ENCODE data around the gene ARID3B. TPM values are rescaled to one million over a fixed set of nuclear protein-coding genes. Genes with fewer than 3 reads are reported as not detected.

The ARID3B gene
- total RNA-seq, 1 donor from 2014 or later, result 2.1 TPM

DNA sequence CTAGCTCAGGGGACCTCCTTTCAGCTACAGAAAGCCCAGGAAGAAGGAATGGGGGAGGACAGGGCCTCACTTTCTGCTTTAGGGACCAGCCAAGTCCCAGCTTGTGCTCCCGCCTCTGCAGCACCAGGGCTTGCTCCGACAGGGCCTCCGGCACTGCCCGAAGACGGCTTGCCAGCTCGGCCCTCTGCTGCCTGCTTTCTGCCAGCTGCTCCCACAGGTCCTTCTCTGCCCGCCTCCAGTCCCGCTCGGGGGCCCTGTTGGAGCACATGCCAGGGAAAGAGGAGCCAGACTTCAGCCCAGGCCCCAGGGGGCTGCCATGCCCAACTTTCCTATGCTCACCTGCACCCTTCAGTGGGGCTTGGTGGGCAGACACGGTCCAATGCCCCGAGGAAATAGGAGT is 70.3 kb downstream of the ARID3B start:
- H3K36me3 ChIP-seq (ENCODE audit: control insufficient read depth in 3 of 3, insufficient read depth in 3 of 3, low read length in 3 of 3), result peaks cover 0 to 2% (median 0%) of the 10 kb centered on the region in 3 donors
- no peak overlapping the region for H3K9ac ChIP-seq (ENCODE audit: low read depth in 1 of 3, low read length in 3 of 3)
- no peaks in the 10 kb centered on the region for H3K27me3 ChIP-seq (ENCODE audit: control insufficient read depth in 3 of 3, insufficient read depth in 3 of 3, low read length in 3 of 3)
- peaks cover 4 to 9% (median 5%) of the 10 kb centered on the region in 3 donors for H3K4me1 ChIP-seq (ENCODE audit: control insufficient read depth in 3 of 3, insufficient read depth in 3 of 3, low read length in 3 of 3)
- H3K27ac ChIP-seq (ENCODE audit: low read depth, low read length), result no peak overlapping the region
- H3K9me3 ChIP-seq (ENCODE audit: control insufficient read depth in 3 of 3, low read length in 3 of 3), result no peaks in the 10 kb centered on the region
- no peak overlapping the region for H3K4me3 ChIP-seq (ENCODE audit: low read length in 3 of 3)

- H3K4me1 ChIP-seq (ENCODE audit: control insufficient read depth in 3 of 3, insufficient read depth in 3 of 3, low read length in 3 of 3), result peaks cover 9 to 14% (median 10%) of the 10 kb centered on the region in 3 donors
Measured at GRCh38 chr15:74611834-74612233, 70.8 kb downstream of the ARID3B start.

GRCh38 chr15:74612677-74613076 is 71.7 kb downstream of the ARID3B start:
- H3K9ac ChIP-seq (ENCODE audit: low read depth in 1 of 3, low read length in 3 of 3), result no peak overlapping the region
- H3K4me3 ChIP-seq (ENCODE audit: low read length in 3 of 3), result no peak overlapping the region
- peaks cover 0 to 2% (median 0%) of the 10 kb centered on the region in 3 donors for H3K36me3 ChIP-seq (ENCODE audit: control insufficient read depth in 3 of 3, insufficient read depth in 3 of 3, low read length in 3 of 3)
- no peak overlapping the region for H3K27ac ChIP-seq (ENCODE audit: low read depth, low read length)
- no peaks in the 10 kb centered on the region for H3K9me3 ChIP-seq (ENCODE audit: control insufficient read depth in 3 of 3, low read length in 3 of 3)
- no peaks in the 10 kb centered on the region for H3K27me3 ChIP-seq (ENCODE audit: control insufficient read depth in 3 of 3, insufficient read depth in 3 of 3, low read length in 3 of 3)
- H3K4me1 ChIP-seq (ENCODE audit: control insufficient read depth in 3 of 3, insufficient read depth in 3 of 3, low read length in 3 of 3), result peaks cover 18 to 22% (median 18%) of the 10 kb centered on the region in 3 donors

More at GRCh38 chr15:74611834-74612233, 70.8 kb downstream of the ARID3B start:
- Histone ChIP-seq H3K4me3 (ENCODE audit: low read length in 3 of 3) (no peak overlapping the region), H3K9ac (ENCODE audit: low read depth in 1 of 3, low read length in 3 of 3) (no peak overlapping the region), H3K27me3 (ENCODE audit: control insufficient read depth in 3 of 3, insufficient read depth in 3 of 3, low read length in 3 of 3) (no peaks in the 10 kb centered on the region), H3K27ac (ENCODE audit: low read depth, low read length) (no peak overlapping the region), H3K9me3 (ENCODE audit: control insufficient read depth in 3 of 3, low read length in 3 of 3) (no peaks in the 10 kb centered on the region), H3K36me3 (ENCODE audit: control insufficient read depth in 3 of 3, insufficient read depth in 3 of 3, low read length in 3 of 3) (peaks cover 0 to 2% (median 0%) of the 10 kb centered on the region in 3 donors)

DNA sequence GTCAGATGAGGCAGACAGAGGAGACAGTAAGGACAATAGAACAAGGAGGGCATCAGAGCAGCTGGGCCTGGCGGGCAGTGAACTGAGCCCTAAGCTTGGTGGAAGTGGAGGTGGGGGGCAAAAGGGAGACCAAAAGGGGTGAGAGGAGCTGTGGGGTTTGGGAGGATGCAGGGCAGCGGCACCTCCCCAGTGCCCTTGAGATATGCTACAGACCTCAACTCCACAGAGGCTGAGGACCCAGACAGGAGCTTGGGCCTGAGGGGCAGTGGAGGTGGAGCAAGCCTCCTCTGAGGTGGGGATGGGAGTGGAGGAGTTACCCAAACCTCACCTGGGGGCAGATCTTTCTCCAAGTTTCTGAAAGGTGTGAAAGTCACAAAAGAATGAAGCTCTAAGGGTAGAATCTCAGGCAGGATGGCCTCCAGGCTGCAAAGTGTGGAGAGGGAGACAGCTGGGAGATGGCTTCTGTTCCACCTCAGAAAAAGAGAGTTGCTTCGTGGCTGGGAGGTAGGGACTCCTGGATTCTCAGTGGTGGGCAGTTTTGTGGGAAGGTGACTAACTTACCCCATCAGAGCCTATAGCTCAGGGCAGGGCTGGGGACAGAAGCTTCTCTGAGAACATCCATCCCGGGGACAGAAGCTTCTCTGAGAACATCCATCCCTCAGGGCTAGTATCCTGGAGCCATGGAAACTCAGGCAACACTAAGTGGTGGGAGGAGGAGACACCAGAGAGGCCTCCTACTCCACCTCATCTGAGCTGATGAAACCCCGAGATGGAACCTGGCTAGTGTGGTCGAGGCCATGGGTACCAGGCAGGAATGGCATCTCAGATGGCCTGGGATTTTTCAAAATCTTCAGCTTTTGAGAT is 72.3 kb downstream of the ARID3B start:
- Histone ChIP-seq H3K27me3 (ENCODE audit: control insufficient read depth in 3 of 3, insufficient read depth in 3 of 3, low read length in 3 of 3) (no peaks in the 10 kb centered on the region), H3K9ac (ENCODE audit: low read depth in 1 of 3, low read length in 3 of 3) (no peak overlapping the region), H3K4me3 (ENCODE audit: low read length in 3 of 3) (no peak overlapping the region), H3K9me3 (ENCODE audit: control insufficient read depth in 3 of 3, low read length in 3 of 3) (no peaks in the 10 kb centered on the region), H3K4me1 (ENCODE audit: control insufficient read depth in 3 of 3, insufficient read depth in 3 of 3, low read length in 3 of 3) (peaks cover 24 to 29% (median 24%) of the 10 kb centered on the region in 3 donors), H3K27ac (ENCODE audit: low read depth, low read length) (no peak overlapping the region), H3K36me3 (ENCODE audit: control insufficient read depth in 3 of 3, insufficient read depth in 3 of 3, low read length in 3 of 3) (peaks cover 0 to 2% (median 0%) of the 10 kb centered on the region in 3 donors)

- Histone ChIP-seq H3K9me3 (ENCODE audit: control insufficient read depth in 3 of 3, low read length in 3 of 3) (no peaks in the 10 kb centered on the region), H3K27ac (ENCODE audit: low read depth, low read length) (peak overlapping the region; percentile 99), H3K27me3 (ENCODE audit: control insufficient read depth in 3 of 3, insufficient read depth in 3 of 3, low read length in 3 of 3) (no peaks in the 10 kb centered on the region), H3K4me3 (ENCODE audit: low read length in 3 of 3) (peak overlapping the region; percentile 71 to 97 (median 96)), H3K4me1 (ENCODE audit: control insufficient read depth in 3 of 3, insufficient read depth in 3 of 3, low read length in 3 of 3) (peaks cover 33 to 37% (median 33%) of the 10 kb centered on the region in 3 donors), H3K9ac (ENCODE audit: low read depth in 1 of 3, low read length in 3 of 3) (peak overlapping the region; percentile 72 to 100 (median 74)), H3K36me3 (ENCODE audit: control insufficient read depth in 3 of 3, insufficient read depth in 3 of 3, low read length in 3 of 3) (peaks cover 1 to 7% (median 3%) of the 10 kb centered on the region in 3 donors)
Measured at GRCh38 chr15:74613953-74614743, 73.1 kb downstream of the ARID3B start.

DNA sequence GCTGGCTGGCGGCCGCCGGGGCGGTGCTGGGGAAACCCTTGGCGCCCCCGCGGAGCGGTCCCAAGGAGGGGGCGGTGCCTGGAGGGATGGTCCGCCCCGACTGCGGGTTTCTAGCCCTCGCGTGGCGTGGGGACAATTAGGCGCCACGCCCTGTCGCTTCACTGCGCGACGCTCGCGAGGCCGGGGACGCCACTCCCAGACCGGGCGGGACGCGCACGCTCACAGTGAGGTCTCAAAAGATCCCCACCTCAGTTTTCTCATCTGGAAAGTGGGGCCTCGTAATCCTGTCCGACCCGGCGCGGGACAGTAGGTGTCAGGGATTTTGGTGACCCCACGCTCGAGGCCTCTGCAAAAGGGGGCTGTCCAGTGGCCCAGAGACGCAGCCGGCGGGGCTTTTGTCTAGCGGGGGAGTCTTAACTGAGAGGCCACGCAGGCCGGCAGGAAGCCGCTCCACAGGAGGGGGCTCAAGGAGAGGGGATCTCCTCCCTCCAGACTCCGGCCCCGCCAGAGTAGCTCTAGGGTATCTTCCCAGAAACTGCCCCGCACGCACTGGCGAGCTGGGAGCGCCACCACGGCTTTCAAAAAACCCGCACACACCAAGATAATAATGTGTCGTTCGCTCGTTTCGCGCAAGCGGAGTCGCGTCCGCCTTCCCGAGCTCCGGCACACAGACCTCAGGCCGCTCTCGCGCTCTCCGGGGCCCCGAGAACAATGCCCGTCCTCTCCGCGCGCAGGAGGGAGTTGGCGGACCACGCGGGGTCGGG is 73.9 kb downstream of the ARID3B start:
- peaks cover 9 to 15% (median 10%) of the 10 kb centered on the region in 3 donors for H3K36me3 ChIP-seq (ENCODE audit: control insufficient read depth in 3 of 3, insufficient read depth in 3 of 3, low read length in 3 of 3)
- no peaks in the 10 kb centered on the region for H3K9me3 ChIP-seq (ENCODE audit: control insufficient read depth in 3 of 3, low read length in 3 of 3)
- peak overlapping the region; percentile 97 to 100 (median 100) for H3K9ac ChIP-seq (ENCODE audit: low read depth in 1 of 3, low read length in 3 of 3)
- H3K4me1 ChIP-seq (ENCODE audit: control insufficient read depth in 3 of 3, insufficient read depth in 3 of 3, low read length in 3 of 3), result peaks cover 40 to 45% (median 40%) of the 10 kb centered on the region in 3 donors
- H3K27ac ChIP-seq (ENCODE audit: low read depth, low read length), result peak overlapping the region; percentile 99
- H3K27me3 ChIP-seq (ENCODE audit: control insufficient read depth in 3 of 3, insufficient read depth in 3 of 3, low read length in 3 of 3), result no peaks in the 10 kb centered on the region
- peak overlapping the region; percentile 88 to 97 (median 96) for H3K4me3 ChIP-seq (ENCODE audit: low read length in 3 of 3)

DNA sequence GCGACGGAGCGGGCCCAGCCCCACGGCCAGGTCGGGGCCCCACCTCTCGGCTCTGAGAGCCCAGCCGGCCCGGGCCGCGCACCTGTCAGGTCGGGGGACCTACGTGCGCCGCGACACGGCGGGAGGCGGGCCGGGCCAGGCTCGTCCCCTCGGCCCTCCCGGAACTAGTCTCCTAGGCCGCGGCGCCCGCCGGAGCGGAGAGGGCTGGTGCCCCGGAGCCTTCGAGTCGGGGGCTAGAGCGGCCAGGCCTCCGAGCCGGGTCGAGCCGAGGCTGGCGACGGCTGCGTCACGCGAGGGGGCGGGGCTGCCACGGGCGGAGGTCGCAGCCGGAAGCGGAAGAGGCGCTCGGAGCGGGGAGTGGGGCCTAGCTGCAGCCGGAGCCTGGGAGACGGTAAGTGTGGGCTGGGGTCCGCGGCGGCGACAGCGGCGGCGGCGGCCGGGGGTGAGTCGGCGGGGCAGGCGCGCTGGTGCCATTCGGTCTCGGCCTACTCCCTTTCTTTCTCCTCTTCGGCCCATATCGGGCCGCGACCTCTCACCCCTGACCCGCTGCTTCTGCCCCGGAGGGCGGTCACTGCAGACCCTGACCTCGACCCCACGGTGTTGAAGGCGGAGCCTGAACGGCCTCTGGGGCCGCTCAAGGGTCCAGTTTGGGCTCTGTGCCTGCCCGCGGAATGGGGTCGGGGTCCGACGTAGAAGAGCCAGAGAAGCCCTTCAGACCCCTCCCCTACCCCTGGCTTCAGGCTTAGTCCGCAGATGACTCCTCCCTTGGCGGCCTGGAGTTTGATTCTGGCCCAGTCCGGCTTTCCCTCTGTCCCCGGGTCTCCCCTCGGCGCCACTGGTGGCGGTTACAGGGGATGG is 74.7 kb downstream of the ARID3B start, which contains the start of gene CLK3:
TSS of gene CLK3 (plus strand) at position 329 of the 858 bp plus-strand sequence. CDS start 3,361 bp downstream, outside the sequence.
- Histone ChIP-seq H3K9ac (ENCODE audit: low read depth in 1 of 3, low read length in 3 of 3) (peak within 1 kb of the TSS; percentile 99 to 100 (median 100)), H3K27ac (ENCODE audit: low read depth, low read length) (peak within 1 kb of the TSS; percentile 99), H3K36me3 (ENCODE audit: control insufficient read depth in 3 of 3, insufficient read depth in 3 of 3, low read length in 3 of 3) (peaks cover 17 to 23% (median 19%) of the 10 kb centered on the region in 3 donors), H3K9me3 (ENCODE audit: control insufficient read depth in 3 of 3, low read length in 3 of 3) (no peaks in the 10 kb centered on the region), H3K4me1 (ENCODE audit: control insufficient read depth in 3 of 3, insufficient read depth in 3 of 3, low read length in 3 of 3) (peaks cover 45 to 53% (median 49%) of the 10 kb centered on the region in 3 donors), H3K27me3 (ENCODE audit: control insufficient read depth in 3 of 3, insufficient read depth in 3 of 3, low read length in 3 of 3) (no peaks in the 10 kb centered on the region), H3K4me3 (ENCODE audit: low read length in 3 of 3) (peak within 1 kb of the TSS; percentile 95 to 97 (median 96))

GRCh38 chr15:74616366-74616939 is 75.4 kb downstream of the ARID3B start:
- H3K4me1 ChIP-seq (ENCODE audit: control insufficient read depth in 3 of 3, insufficient read depth in 3 of 3, low read length in 3 of 3), result peaks cover 46 to 60% (median 56%) of the 10 kb centered on the region in 3 donors
- H3K4me3 ChIP-seq (ENCODE audit: low read length in 3 of 3), result peak overlapping the region; percentile 95 to 97 (median 96)
- peak overlapping the region; percentile 99 to 100 (median 100) for H3K9ac ChIP-seq (ENCODE audit: low read depth in 1 of 3, low read length in 3 of 3)
- peaks cover 24 to 31% (median 26%) of the 10 kb centered on the region in 3 donors for H3K36me3 ChIP-seq (ENCODE audit: control insufficient read depth in 3 of 3, insufficient read depth in 3 of 3, low read length in 3 of 3)
- H3K27ac ChIP-seq (ENCODE audit: low read depth, low read length), result peak overlapping the region; percentile 99
- H3K27me3 ChIP-seq (ENCODE audit: control insufficient read depth in 3 of 3, insufficient read depth in 3 of 3, low read length in 3 of 3), result no peaks in the 10 kb centered on the region
- H3K9me3 ChIP-seq (ENCODE audit: control insufficient read depth in 3 of 3, low read length in 3 of 3), result no peaks in the 10 kb centered on the region
